SIG-M5 (cell line): ENCODE results near the gene BMPR1B.

Experiments
- DNase-seq: peaks from one replicate; lab custom pipeline; 2025; lab: John Stamatoyannopoulos, UW

Gene BMPR1B

GRCh38 chr4:94912606-94913005 lies 154.9 kb downstream of the BMPR1B start:
- no peak for DNase-seq

- DNase-seq: no peak
Observed at GRCh38 chr4:94913316-94913715, 155.6 kb downstream of the BMPR1B start.

- DNase-seq: no peak
Observed at GRCh38 chr4:94917146-94917545, 159.4 kb downstream of the BMPR1B start.

GRCh38 chr4:94918543-94918942 lies 160.8 kb downstream of the BMPR1B start:
- no peak for DNase-seq

GRCh38 chr4:94920369-94920768 lies 162.6 kb downstream of the BMPR1B start:
- no peak for DNase-seq

GRCh38 chr4:94924566-94924965 lies 166.8 kb downstream of the BMPR1B start:
- no peak for DNase-seq

- no peak for DNase-seq
Observed at GRCh38 chr4:94925764-94926347, 168.1 kb downstream of the BMPR1B start.

- no peak for DNase-seq
Observed at GRCh38 chr4:94926936-94927335, 169.2 kb downstream of the BMPR1B start.

GRCh38 chr4:94927696-94928095 lies 169.9 kb downstream of the BMPR1B start:
- DNase-seq: no peak

GRCh38 chr4:94929696-94930095 lies 171.9 kb downstream of the BMPR1B start:
- no peak for DNase-seq

GRCh38 chr4:94931626-94932025 lies 173.9 kb downstream of the BMPR1B start:
- DNase-seq: no peak

- no peak for DNase-seq
Observed at GRCh38 chr4:94932366-94932765, 174.6 kb downstream of the BMPR1B start.

GRCh38 chr4:94933799-94934198 lies 176.0 kb downstream of the BMPR1B start:
- DNase-seq: no peak

GRCh38 chr4:94934201-94934600 lies 176.4 kb downstream of the BMPR1B start:
- no peak for DNase-seq

- no peak for DNase-seq
Observed at GRCh38 chr4:94934864-94935263, 177.1 kb downstream of the BMPR1B start.

GRCh38 chr4:94936854-94937253 lies 179.1 kb downstream of the BMPR1B start:
- DNase-seq: no peak

GRCh38 chr4:94939791-94940519 lies 182.2 kb downstream of the BMPR1B start:
- no peak for DNase-seq

- no peak for DNase-seq
Observed at GRCh38 chr4:94940520-94940908, 182.8 kb downstream of the BMPR1B start.

GRCh38 chr4:94941706-94942105 lies 184.0 kb downstream of the BMPR1B start:
- DNase-seq: no peak

- DNase-seq: no peak
Observed at GRCh38 chr4:94944726-94945125, 187.0 kb downstream of the BMPR1B start.

GRCh38 chr4:94947681-94948108 lies 189.9 kb downstream of the BMPR1B start:
- DNase-seq: no peak

- no peak for DNase-seq
Observed at GRCh38 chr4:94954251-94954650, 196.5 kb downstream of the BMPR1B start.

- DNase-seq: no peak
Observed at GRCh38 chr4:94957030-94957429, 199.3 kb downstream of the BMPR1B start.

GRCh38 chr4:94959307-94959706 lies 201.6 kb downstream of the BMPR1B start:
- no peak for DNase-seq
